K562 (cell line): ENCODE measurements around the gene CCR2. TPM values are rescaled to one million over a fixed set of nuclear protein-coding genes. Genes with fewer than 3 reads are reported as not detected.

Source experiments
- BRD9 ChIP-seq: fragments of 450-650 bp; IDR thresholded peaks from 2 replicates; pipeline ENCODE4 v1.6.1; 2018; ENCODE audit warnings: low read depth; ENCODE audit not compliant: partially characterized antibody
- CCNT2 ChIP-seq: IDR thresholded peaks from 2 replicates; pipeline ENCODE4 v1.6.1; 2011; ENCODE audit warnings: borderline replicate concordance, low read depth, mild to moderate bottlenecking, moderate library complexity, mixed read lengths, low read length; ENCODE audit not compliant: insufficient read length; ENCODE audit errors: extremely low read depth
- E2F1 ChIP-seq: sonication (generic); formaldehyde crosslinking; IDR thresholded peaks from 2 replicates; pipeline ENCODE4 v1.8.1; 2023; ENCODE audit warnings: mild to moderate bottlenecking, missing genetic modification reagents, moderate library complexity
- NONO ChIP-seq, 2 experiments: fragments of 200-400 bp in 1 of 2; fragments of 450-650 bp in 1 of 2; formaldehyde crosslinking in 1 of 2; IDR thresholded peaks; 2 replicates each; pipeline ENCODE4 v1.6.1; 2017; ENCODE audit warnings: low read depth in 2 of 2, mild to moderate bottlenecking in 2 of 2, moderate library complexity in 2 of 2, low read length in 1 of 2
- PHF21A ChIP-seq: fragments of 450-650 bp; IDR thresholded peaks from 2 replicates; pipeline ENCODE4 v1.6.1; 2017; ENCODE audit warnings: low read depth, borderline replicate concordance
- ZBTB5 ChIP-seq: fragments of 450-650 bp; IDR thresholded peaks from 2 replicates; pipeline ENCODE4 v1.6.1; 2017; ENCODE audit warnings: antibody characterized with exemption
- ZNF133 ChIP-seq: fragments of 250-450 bp; sonication (Bioruptor Pico); IDR thresholded peaks from 2 replicates; pipeline ENCODE4 v1.4.0; 2020; ENCODE audit warnings: mild to moderate bottlenecking
- ZNF134 ChIP-seq: fragments of 250-450 bp; sonication (Bioruptor Pico); conservative IDR thresholded peaks from 2 replicates; pipeline ENCODE4 v1.4.0; 2020
- ZNF561 ChIP-seq: fragments of 450-650 bp; formaldehyde crosslinking; conservative IDR thresholded peaks from 2 replicates; pipeline ENCODE4 v1.4.0; 2020; ENCODE audit warnings: mild to moderate bottlenecking, moderate library complexity
- polyA plus RNA-seq, 8 experiments: library from polyadenylated mRNA; depleted of rRNA in 4 of 8; stranded (reverse) in 5 of 8; unstranded in 3 of 8; fragments of >200 nt; fragmentation: Nextera tagmentation in 2 of 8; fragmentation: Illumina TruSeq in 1 of 8; extraction: Ambion mirVana in 2 of 8; extraction: Trizol in 1 of 8; gene quantifications; 2 replicates each; pipeline versions ENCODE4 v1.2.1 to v1.2.3, GENCODE V29; 2011 to 2014; ENCODE audit warnings: inconsistent platforms in 1 of 8, missing spikeins in 1 of 8
- total RNA-seq, 7 experiments: library from RNA; depleted of rRNA in 6 of 7; stranded (reverse); fragments of >200 nt in 6 of 7; fragmentation: Illumina TruSeq in 2 of 7; extraction: Trizol in 2 of 7; gene quantifications; 2 replicates each; pipeline versions ENCODE4 v1.2.1 to v1.2.3, GENCODE V29; 2011 to 2021; ENCODE audit warnings: low replicate concordance in 1 of 7

The CCR2 gene
- total and polyA plus RNA-seq, 9 of the 15 experiments (the other 6 are each of a cell fraction or from before 2014, with no cell fraction given): not detected

- TF ChIP-seq E2F1 (no peak; the same call in 1 of the 2 replicates), ZNF561 (CRISPR knock-in tag) (peak; percentile 70; the same call in 1 of the 2 replicates), BRD9 (no peak), ZNF134 (peak; percentile 59), CCNT2 (peak; percentile 84), ZNF133 (CRISPR knock-in tag) (no peak; the same call in 1 of the 2 replicates), NONO (IDR thresholded peaks at IDR 0.05; ENCODE audit: low read depth in 2 of 2, low read length in 1 of 2) (0 out of 4 replicates have a peak, but pooled peaks of 1 of the 2 experiments have one; percentile 37), ZBTB5 (no peak), PHF21A (no peak; the same call in 1 of the 2 replicates)
These were observed 53.1 kb downstream of the CCR2 start, which contains the start of the genes CCR5AS and CCRL2 (continued) for GRCh38 chr3:46406788-46407611.
